ENCODE data around the gene EIPR1.

- TF ChIP-seq ETV6 (CRISPR knock-in tag; IDR thresholded peaks at IDR 0.05) = no peak
- TF ChIP-seq, protein P1, sequence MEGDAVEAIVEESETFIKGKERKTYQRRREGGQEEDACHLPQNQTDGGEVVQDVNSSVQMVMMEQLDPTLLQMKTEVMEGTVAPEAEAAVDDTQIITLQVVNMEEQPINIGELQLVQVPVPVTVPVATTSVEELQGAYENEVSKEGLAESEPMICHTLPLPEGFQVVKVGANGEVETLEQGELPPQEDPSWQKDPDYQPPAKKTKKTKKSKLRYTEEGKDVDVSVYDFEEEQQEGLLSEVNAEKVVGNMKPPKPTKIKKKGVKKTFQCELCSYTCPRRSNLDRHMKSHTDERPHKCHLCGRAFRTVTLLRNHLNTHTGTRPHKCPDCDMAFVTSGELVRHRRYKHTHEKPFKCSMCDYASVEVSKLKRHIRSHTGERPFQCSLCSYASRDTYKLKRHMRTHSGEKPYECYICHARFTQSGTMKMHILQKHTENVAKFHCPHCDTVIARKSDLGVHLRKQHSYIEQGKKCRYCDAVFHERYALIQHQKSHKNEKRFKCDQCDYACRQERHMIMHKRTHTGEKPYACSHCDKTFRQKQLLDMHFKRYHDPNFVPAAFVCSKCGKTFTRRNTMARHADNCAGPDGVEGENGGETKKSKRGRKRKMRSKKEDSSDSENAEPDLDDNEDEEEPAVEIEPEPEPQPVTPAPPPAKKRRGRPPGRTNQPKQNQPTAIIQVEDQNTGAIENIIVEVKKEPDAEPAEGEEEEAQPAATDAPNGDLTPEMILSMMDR (IDR thresholded peaks at IDR 0.05) = no peak
- TF ChIP-seq SMAD3 (CRISPR knock-in tag; IDR thresholded peaks at IDR 0.05; ENCODE audit: borderline replicate concordance) = no peak
- TF ChIP-seq, protein P2, sequence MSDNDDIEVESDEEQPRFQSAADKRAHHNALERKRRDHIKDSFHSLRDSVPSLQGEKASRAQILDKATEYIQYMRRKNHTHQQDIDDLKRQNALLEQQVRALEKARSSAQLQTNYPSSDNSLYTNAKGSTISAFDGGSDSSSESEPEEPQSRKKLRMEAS (CRISPR knock-in tag; IDR thresholded peaks at IDR 0.05) = no peak
- TF ChIP-seq NFYB (CRISPR knock-in tag; conservative IDR thresholded peaks at IDR 0.05; ENCODE audit: low read depth) = no peak
- TF ChIP-seq ARID4B (CRISPR knock-in tag; IDR thresholded peaks at IDR 0.05; ENCODE audit: borderline replicate concordance) = no peak
- TF ChIP-seq TEAD4 (CRISPR knock-in tag; IDR thresholded peaks at IDR 0.05) = no peak
- TF ChIP-seq, protein P3, sequence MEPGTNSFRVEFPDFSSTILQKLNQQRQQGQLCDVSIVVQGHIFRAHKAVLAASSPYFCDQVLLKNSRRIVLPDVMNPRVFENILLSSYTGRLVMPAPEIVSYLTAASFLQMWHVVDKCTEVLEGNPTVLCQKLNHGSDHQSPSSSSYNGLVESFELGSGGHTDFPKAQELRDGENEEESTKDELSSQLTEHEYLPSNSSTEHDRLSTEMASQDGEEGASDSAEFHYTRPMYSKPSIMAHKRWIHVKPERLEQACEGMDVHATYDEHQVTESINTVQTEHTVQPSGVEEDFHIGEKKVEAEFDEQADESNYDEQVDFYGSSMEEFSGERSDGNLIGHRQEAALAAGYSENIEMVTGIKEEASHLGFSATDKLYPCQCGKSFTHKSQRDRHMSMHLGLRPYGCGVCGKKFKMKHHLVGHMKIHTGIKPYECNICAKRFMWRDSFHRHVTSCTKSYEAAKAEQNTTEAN (CRISPR knock-in tag; IDR thresholded peaks at IDR 0.05) = no peak
- no peak for TF ChIP-seq ZNF281 (CRISPR knock-in tag; IDR thresholded peaks at IDR 0.05)
- no peak for TF ChIP-seq ZNF416 (CRISPR knock-in tag; IDR thresholded peaks at IDR 0.05)
- TF ChIP-seq PREB (CRISPR knock-in tag; IDR thresholded peaks at IDR 0.05; ENCODE audit: borderline replicate concordance) = no peak
- no peak for TF ChIP-seq AFF4 (CRISPR knock-in tag; IDR thresholded peaks at IDR 0.05; ENCODE audit: borderline replicate concordance)
- no peak for TF ChIP-seq ZNF138 (CRISPR knock-in tag; conservative IDR thresholded peaks at IDR 0.05)
- TF ChIP-seq, protein P4, sequence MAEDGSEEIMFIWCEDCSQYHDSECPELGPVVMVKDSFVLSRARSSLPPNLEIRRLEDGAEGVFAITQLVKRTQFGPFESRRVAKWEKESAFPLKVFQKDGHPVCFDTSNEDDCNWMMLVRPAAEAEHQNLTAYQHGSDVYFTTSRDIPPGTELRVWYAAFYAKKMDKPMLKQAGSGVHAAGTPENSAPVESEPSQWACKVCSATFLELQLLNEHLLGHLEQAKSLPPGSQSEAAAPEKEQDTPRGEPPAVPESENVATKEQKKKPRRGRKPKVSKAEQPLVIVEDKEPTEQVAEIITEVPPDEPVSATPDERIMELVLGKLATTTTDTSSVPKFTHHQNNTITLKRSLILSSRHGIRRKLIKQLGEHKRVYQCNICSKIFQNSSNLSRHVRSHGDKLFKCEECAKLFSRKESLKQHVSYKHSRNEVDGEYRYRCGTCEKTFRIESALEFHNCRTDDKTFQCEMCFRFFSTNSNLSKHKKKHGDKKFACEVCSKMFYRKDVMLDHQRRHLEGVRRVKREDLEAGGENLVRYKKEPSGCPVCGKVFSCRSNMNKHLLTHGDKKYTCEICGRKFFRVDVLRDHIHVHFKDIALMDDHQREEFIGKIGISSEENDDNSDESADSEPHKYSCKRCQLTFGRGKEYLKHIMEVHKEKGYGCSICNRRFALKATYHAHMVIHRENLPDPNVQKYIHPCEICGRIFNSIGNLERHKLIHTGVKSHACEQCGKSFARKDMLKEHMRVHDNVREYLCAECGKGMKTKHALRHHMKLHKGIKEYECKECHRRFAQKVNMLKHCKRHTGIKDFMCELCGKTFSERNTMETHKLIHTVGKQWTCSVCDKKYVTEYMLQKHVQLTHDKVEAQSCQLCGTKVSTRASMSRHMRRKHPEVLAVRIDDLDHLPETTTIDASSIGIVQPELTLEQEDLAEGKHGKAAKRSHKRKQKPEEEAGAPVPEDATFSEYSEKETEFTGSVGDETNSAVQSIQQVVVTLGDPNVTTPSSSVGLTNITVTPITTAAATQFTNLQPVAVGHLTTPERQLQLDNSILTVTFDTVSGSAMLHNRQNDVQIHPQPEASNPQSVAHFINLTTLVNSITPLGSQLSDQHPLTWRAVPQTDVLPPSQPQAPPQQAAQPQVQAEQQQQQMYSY (CRISPR knock-in tag; IDR thresholded peaks at IDR 0.05) = no peak
Measured at GRCh38 chr2:3246406-3246805, 131.2 kb downstream of the EIPR1 start.
